HG02970 (cell line): ENCODE results near the gene MMRN2.

ENCODE experiments used
- ATAC-seq: cut with Tn5 transposase; IDR thresholded peaks from one replicate; pipeline ENCODE4 v1.9.1; 2021; ENCODE audit warnings: mild to moderate bottlenecking, moderate library complexity, moderate number of reproducible peaks; ENCODE audit not compliant: unreplicated experiment, low FRiP score

Gene MMRN2

DNA sequence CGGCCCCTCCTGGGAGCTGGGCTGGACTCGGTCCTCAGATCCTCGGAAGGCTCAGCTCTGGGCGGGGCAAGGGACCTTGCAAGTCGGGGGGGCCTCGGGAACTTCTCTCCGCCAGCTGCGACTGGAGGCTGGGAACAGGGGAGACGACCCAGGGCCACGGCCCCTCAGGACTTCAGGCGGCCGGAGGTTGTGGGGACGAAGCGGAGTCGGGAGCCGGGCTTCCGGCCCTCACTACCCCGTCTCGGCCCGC lies 13.5 kb upstream of the MMRN2 start:
- ATAC-seq, result no peak

DNA sequence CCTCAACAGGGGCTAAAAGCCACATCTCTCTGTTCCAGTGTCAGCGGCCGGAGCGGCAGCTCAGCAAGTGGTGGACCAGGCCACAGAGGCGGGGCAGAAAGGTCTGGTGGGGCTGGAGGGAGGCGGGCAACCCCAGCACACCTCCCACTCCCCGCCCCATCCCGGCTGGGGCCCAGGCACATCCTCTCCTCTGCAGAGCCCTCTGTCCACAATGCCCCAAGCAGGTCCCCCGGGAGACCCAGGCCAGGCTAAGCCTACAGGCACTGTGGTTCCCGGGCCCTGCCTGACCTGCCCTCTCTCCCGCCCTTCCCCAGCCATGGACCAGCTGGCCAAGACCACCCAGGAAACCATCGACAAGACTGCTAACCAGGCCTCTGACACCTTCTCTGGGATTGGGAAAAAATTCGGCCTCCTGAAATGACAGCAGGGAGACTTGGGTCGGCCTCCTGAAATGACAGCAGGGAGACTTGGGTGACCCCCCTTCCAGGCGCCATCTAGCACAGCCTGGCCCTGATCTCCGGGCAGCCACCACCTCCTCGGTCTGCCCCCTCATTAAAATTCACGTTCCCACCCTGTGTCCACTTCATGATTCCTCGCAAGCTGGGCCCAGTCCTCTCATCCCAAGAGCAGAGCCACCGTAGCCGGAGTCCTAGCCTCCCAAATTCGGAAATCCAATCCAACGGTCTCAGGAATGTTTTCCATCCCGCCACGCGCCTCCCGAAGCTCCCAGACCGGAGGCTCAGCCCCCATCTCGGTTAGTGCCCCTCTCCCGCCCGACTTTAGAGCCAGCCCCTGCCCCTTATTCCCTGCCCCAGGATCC lies 13.0 kb upstream of the MMRN2 start:
- no peak for ATAC-seq

DNA sequence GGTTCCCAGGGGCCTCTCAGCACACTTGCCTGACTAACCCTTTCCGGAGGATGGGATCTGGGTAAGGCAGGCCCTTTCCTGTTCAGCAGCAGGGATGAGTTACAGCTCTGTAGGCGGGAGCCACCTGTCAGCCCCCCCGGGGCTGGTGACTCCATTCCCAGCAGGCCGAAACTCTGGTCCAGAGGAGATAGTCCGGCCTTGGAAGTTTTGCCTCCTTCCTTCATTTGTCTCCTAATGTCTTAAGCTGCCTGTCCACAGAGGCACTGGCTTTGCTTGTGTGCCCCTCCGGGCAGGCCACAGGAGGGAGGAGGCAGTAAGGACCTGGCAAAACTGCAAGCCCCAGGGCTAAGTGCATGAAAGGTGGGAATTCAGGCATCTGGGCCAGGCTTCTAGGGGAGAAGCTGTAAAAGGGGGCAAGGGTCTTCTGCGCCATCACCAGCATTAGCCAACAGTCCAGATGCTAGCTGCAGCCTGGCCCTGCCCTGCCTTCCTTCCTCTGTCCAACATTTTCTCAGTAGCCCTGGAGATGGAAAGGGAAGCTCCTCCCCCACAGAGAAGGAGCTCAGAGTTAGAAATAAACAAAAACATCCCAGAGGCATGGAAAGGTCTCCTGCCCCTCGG lies 12.1 kb upstream of the MMRN2 start:
- no peak for ATAC-seq

DNA sequence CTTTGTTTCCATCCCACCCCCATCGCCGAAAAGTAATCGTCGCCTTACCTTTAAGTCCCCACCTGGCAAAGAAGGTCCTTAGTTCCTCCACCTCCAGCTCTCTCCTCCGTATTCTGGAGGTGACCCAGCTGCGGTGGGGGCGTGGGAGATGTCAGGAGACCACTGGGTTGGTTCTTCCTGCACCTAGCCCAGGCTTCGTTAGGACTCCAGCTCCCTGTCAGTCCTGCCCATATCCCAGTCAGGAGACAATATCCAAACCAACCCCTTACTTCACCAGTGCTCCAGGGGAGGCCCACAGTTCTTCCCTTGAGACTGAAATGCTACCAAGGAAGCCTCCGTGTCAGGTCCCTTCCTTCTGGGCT lies 11.6 kb upstream of the MMRN2 start:
- no peak for ATAC-seq

DNA sequence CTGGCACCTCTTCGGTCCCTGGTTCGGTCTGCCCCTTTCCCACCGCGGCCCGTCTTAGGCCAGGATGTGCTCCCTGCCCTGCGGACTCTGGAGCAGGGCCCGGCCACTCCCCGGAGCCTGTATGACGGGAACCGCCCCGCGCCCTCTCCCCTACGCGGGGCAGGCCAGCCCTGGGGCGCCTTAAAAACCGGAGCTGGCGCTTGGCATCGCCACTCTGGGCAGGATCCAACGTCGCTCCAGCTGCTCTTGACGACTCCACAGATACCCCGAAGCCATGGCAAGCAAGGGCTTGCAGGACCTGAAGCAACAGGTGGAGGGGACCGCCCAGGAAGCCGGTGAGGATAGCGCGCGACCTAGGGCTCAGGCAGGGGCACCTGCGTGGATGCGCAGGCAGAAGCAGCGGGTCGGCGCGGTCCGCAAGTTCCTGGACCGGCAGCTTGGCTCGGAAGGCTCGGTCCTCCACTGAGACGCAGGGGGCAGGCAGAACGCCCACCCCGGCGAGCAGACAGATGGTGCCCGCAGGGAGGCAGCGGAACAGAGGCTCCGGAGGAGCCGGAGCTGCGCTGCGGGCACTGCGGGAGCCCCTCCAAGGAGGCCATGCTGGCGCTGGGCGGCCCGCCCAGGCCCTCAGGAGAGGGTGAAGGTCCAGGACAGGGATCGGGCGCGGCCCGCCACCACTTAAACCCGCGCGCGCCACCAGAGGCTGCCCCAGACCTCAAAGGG lies 11.0 kb upstream of the MMRN2 start, which contains the start of gene ADIRF:
Gene ADIRF (plus strand): TSS at position 212 of the 723 bp plus-strand sequence. CDS start 63 bp downstream, at position 275.
- ATAC-seq, result no peak

DNA sequence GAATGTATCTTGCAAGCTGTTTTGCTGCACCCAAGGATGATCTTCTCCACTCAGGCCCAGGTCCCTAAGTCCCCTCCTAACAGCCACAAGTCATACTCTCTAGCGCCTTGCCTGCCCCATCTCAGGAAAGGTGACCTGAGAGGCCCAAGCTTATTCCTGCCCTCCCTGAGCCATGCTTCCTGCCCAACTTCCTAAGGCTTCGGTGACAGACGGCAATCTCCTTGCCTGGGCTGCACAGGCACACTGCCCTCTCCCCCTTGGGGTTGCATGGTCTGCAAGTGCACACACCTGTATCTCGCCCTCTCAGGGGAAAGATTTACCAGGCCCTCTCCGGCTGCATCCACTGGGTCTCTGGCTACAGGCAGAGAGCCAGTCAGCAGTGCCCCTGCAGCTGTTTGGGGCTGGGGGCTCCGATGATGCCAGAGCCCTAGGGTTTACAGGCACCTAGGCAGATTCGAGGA lies 10.1 kb upstream of the MMRN2 start:
- ATAC-seq, result no peak

DNA sequence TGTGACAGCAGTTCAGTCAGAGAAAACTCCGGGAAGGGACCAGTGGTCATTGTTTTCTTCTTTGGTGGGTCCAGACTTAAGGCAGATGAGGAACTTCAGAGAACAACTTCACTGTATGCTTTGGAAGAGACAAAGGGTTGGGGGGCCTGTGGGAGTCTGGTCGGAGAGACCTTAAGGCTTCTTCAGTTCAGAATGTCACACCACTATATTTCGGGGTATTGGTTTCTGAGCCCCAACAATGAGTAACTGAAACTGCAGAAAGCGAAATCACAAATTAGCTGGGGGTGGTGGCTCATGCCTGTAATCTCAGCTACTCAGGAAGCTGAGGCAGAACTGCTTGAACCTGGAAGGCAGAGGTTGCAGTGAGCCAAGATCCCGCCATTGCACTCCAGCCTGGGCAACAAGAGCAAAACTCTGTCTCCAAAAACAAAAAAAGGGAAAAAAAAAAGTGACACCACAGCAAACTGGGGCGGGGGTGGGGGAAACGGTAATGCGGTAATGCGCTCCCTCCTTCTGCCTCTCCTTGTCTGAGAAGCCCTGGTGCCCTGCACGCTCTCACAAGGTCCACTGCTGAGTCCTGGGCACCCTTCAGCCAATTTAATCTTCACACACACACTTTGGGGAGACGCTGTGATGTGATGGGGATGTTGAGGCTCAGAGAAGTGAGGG lies 8.7 kb upstream of the MMRN2 start:
- no peak for ATAC-seq

DNA sequence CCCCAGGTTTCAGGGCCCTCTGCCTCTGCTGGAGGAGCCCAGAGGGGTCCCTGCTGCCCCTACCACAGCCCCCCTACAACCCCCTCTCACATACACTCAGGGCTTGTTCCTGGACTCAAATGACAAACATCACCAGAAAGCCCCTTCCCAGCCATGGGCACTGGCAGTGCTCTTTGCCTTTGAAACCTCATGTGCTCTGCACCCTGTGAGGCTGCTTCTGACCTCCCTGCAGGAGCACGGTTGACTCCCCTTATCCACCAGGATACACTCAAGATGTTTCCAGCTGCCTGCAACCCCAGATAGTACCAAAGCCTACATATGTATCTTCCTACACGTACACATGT lies 7.4 kb upstream of the MMRN2 start:
- no peak for ATAC-seq

DNA sequence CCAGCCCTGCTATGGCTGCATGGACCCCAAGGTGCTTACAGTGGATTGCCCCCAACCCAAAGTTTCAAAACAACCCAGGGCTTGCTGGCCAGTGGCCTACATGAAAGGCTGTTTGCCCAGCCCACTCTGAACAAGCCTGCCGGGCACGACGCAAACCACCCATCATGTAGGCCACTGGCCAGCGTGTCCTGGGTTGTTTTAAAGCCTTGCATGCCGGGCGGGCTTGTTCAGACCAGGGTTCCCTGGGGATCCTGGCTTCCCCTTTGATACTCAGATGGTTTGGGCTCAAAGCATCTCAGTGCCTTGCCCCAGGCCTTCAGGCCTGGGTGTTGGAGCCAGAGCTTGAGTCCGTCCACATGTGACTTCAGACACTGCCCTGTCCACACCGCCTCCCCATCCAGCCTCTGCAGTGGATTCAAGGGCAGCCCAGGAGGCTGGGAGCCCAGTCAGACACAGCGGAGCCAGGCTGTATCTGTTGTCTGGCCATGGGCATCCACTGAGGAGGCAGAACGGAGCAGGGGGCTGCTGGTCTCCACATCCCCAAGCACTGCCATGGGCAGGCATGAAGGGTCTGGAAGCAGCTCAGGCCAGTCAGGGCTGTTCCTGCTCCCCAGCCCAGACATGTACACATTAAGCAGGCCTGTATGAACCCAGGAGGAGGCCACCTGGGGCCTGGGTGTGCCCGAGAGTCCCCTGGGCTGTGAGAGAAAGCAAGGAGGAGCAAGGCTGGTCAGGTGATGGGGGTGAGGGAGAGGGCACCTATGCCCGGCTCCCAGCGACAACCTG lies 6.8 kb upstream of the MMRN2 start:
- ATAC-seq, result no peak

DNA sequence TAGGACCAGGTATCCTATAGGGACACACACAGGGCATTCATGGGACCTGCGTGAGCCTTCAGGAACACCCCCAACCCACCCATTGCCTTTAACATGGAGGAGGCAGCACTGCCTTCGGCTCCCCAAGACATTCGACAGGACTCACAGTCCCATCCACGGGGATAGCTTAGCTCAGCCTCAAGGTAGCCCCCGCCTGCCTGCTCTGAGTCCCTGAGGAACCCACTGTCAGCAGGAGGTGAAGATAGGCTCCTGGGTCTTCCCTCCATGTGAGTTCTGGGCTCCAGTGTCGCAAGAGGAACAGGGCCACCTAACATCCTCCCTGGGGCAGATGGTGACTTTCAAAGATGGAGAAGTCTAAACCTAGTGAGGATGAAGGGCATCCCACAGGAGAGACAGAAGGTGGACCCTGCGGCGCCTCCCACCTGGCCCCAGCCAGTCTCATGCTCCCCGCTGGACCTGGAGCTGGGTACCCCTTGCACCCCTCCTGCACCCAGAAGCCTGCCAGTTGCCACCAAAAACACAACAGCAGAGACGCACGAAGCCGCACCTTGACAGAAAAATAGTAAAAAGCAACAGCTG lies 6.0 kb upstream of the MMRN2 start:
- ATAC-seq, result no peak

DNA sequence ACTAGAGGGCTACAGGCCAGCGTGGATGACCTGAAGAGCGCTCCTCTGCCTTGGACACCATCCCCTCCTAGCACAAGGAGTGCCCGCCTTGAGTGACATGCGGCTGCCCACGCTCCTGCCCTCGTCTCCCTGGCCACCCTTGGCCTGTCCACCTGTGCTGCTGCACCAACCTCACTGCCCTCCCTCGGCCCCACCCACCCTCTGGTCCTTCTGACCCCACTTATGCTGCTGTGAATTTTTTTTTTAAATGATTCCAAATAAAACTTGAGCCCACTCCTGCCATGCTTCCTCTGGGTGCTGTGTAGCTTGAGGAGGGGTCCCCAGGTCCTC lies 5.5 kb upstream of the MMRN2 start:
- ATAC-seq, result no peak

DNA sequence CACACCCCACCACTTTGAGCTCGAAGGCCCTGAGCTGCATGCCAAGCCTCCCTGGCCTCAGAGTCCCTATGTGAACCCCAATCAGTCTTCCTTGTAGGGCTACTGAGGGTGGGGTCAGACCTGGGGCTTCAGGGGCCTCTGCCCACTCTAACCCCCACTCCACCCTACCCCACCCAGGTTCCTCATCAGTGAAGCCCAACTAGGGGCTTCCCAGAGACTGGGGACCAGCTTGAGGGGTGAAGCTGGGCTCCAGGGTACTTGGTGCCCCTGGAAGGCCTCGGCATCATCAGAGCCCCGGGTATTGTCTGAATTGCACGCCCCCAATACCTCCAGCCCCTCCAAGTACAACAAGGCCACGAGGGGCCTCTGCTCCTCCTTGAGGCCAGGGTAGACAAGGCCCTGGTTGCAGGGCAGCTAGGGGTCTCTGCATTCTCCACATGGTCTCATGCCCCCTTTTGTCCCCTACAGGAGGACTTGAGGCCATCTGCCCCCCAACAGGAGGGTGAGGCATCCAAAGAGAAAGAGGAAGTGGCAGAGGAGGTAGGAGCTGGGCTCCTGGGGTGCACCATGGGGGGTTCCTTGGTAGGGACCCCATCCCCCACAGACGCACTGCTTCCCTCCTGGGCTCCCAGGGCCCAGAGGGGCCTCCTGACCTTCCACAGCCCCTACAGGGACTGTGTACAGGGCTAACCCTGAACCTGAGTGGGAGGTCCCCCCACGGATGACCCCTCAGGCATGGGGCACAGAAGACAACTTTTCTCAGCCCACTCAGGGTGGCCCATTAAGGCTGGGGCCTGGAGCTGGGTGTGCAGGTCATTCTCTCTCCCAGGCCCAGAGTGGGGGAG lies 4.9 kb upstream of the MMRN2 start:
- no peak for ATAC-seq

DNA sequence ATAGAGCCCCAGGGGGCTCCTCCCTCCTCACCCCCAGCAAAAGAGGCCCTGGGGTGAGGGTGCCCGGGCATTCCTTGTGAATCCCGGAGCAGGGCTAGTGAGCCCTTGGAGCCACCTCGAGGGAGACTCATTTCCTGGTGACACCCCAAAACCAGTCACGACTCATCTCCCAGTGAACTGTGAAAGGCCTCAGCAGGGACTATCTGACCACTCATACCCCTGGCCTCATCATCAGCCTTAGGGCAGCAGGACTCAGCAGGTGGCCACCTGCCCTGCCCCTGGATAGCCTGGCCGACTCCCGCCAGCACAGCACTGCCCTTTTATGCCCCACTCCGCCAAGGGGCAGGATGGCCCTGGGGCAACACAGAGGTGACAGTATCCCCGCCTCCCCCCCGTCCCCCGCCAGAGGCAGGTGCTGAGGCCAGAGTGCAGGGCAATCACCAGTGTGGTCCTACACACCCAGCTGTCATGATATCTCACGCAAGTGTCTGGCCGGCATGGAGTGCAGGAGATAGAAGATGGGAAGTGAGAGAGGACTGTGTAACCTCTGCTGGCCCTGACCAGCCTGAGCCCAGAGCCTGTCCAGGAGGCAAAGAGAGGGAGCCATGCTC lies 4.2 kb upstream of the MMRN2 start:
- no peak for ATAC-seq

DNA sequence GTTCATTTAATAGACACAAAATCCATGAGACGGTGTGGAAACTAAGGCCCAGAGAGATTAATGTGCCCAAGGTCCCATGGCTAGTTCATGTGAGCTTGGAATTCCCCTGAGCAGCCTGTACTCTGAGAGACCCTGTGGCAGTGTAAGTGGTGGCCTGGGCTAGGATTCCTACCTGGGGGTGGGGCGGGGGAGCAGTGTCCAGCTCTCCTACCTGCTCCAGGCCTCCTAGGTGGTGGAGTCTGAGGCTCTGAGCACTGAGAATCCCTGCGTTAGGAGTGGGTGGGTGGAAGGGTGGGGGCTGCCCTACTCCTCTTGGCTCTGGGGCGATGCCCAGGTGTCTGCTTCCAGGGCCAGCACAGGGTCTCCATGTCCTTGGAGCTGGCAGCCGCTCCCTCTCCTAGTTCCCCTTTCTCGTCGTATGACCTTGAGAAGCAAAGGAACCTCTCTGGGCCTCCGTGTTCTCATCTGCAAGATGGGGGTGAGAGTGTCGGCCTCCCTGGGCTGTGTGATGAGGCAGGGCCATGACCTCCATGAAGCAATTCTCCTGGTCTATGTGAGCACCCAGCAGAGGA lies 3.5 kb upstream of the MMRN2 start:
- ATAC-seq, result no peak

DNA sequence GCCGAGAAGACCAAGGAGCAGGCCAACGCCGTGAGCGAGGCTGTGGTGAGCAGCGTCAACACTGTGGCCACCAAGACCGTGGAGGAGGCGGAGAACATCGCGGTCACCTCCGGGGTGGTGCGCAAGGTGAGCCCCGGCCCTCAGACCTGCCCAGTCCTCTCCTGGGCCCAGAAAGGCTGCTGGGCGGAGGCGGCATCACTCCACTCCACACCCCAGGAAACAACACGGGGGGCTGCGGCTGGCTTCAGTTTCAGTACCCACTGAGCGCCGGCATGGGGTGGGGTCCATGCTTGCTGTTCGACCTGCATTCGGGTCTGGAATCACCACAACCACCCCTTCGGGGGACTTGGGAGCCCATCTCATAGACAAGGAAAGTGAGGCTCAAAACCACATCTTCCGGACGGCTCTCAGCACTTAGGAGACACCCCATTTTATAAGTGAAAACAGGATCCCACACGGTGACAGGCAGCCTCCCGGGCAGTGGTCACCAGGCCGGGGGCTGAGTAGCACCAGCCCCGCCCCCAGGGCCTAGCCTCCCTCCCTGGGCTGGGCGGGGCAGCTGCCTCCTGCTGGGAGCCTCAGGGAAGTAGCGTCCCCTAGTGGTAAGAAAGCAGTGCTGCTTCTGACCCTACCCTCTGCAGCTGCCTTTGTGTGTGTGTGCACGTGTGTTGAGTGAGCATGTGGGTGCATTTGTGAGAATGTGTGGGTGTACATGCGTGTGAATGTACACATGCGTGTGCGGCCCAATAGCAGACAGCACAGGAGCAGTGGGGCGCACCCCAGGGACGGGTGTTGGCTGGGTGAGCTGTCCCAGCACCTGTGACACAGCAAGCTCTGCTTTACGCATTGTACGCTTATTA lies 2.8 kb upstream of the MMRN2 start:
- no peak for ATAC-seq

DNA sequence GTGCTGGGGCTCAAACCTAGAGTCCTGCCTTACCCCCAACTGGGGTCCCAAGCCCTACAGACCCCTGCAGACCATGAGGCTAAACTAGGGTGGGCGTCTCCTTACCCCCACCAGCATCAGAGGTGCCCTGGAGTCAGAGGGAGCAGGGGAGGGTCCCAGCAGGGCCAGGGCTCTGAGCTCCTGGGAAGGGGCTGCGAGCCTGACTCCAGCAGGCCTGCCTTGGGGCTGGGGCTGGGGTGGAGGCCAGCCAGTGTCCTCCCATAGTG lies 2.3 kb upstream of the MMRN2 start:
- ATAC-seq, result no peak

DNA sequence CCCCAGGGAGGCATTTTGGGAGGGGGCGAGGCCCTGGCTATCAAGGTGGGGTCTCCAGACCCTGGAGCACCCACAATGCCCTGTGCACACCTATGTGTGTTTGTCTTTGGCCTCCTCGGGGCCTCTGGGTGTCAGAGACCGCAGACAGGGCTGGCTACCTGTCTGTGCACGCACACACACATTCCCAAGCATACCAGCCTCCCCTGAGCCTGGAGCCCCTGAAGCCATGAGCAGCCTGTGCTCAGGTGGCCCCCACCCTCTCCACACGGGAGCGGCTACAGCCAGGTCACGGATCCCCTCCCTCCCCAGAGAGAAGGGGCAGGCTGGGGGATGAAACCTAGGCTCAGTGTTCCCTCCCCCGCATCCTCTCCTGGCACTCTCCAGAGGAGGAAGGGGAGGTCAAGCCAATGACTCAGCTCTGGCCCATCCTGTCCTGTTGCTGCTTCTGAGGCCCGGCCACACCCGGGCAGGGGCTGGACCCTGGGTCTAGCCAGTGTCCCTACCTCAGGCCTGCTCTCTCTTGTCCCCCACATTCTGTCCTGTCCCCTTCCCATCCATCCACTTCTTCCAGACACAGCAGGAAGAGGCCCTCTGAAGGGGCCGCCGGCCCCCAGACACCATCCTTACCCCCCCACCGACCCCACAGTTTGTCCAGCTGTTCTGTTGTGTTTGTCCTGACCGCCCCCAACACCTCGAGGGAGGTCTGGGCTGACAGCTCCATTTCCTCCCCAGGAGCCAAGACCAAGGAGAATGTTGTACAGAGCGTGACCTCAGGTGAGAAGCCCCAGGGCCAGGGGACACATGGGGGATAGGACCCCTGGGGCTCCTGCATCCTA lies 1.7 kb upstream of the MMRN2 start:
- no peak for ATAC-seq
